22Rv1 (cell line): ENCODE results near the gene ANKRD66.

Source experiments
- H3K27ac ChIP-seq: fragments of 450-650 bp; 2 replicates; pipeline ENCODE4 v1.5.1; 2017
- CTCF ChIP-seq: fragments of 450-650 bp; IDR thresholded peaks from 2 replicates; pipeline ENCODE4 v1.5.1; 2017; ENCODE audit warnings: mild to moderate bottlenecking
- ZFX ChIP-seq: fragments of 450-650 bp; IDR thresholded peaks from 2 replicates; pipeline ENCODE4 v1.6.1; 2017; ENCODE audit warnings: antibody characterized with exemption, borderline replicate concordance

Gene ANKRD66

GRCh38 chr6:46792635-46793034, 45.9 kb downstream of the ANKRD66 start:
- TF ChIP-seq CTCF (no peak), ZFX (no peak)
- H3K27ac ChIP-seq: no peak overlapping the region

GRCh38 chr6:46793138-46793537, 46.4 kb downstream of the ANKRD66 start, which contains the start of gene MEP1A:
MEP1A (plus strand) TSS chr6:46793389; CDS start chr6:46793399, 10 bp downstream.
- TF ChIP-seq CTCF (no peak), ZFX (no peak)
- H3K27ac ChIP-seq: no peak within 1 kb of the TSS

GRCh38 chr6:46794068-46794467, 47.3 kb downstream of the ANKRD66 start:
- H3K27ac ChIP-seq: no peak overlapping the region
- TF ChIP-seq ZFX: no peak

- TF ChIP-seq ZFX (no peak), CTCF (no peak)
- no peak overlapping the region for H3K27ac ChIP-seq
These were observed 49.1 kb downstream of the ANKRD66 start for GRCh38 chr6:46795816-46796215.

- TF ChIP-seq ZFX (no peak), CTCF (no peak)
These were observed 50.3 kb downstream of the ANKRD66 start for GRCh38 chr6:46796848-46797580.

GRCh38 chr6:46799657-46800056, 52.9 kb downstream of the ANKRD66 start:
- no peak overlapping the region for H3K27ac ChIP-seq
- TF ChIP-seq CTCF (no peak), ZFX (no peak)

More at GRCh38 chr6:46796848-46797580, 50.3 kb downstream of the ANKRD66 start:
- H3K27ac ChIP-seq: no peak overlapping the region

GRCh38 chr6:46808806-46809205, 62.1 kb downstream of the ANKRD66 start:
- H3K27ac ChIP-seq: no peak overlapping the region
- TF ChIP-seq CTCF (no peak), ZFX (no peak)
